GM18502 (cell line): ENCODE data around the gene PIEZO1.
A peak's percentile ranks its signal among the peaks of the same experiment; 100 is the strongest.

Experiments used
- ATAC-seq: cut with Tn5 transposase; IDR thresholded peaks from one replicate; pipeline ENCODE4 v1.9.1; 2021; ENCODE audit warnings: mild to moderate bottlenecking; ENCODE audit not compliant: unreplicated experiment, poor library complexity

Gene PIEZO1

GRCh38 chr16:88706965-88707826 is 77.8 kb downstream of the PIEZO1 start:
- no peak for ATAC-seq

GRCh38 chr16:88706229-88706964 is 78.6 kb downstream of the PIEZO1 start, which contains the start of the genes CTU2 and RNF166:
Gene CTU2, plus strand, starts transcription at chr16:88706503. Its CDS starts 28 bp downstream, at chr16:88706531.
Gene RNF166, minus strand, starts transcription at chr16:88706408. Its CDS starts 83 bp downstream, at chr16:88706325.
- ATAC-seq, result peak; percentile 69

- ATAC-seq, result peak; percentile 9
Observed at GRCh38 chr16:88705801-88706228, 79.2 kb downstream of the PIEZO1 start.

- no peak for ATAC-seq
Observed at GRCh38 chr16:88705076-88705684, 79.8 kb downstream of the PIEZO1 start.

GRCh38 chr16:88703486-88704309 is 81.3 kb downstream of the PIEZO1 start:
- no peak for ATAC-seq

- ATAC-seq, result no peak
Observed at GRCh38 chr16:88702371-88703210, 82.4 kb downstream of the PIEZO1 start.

GRCh38 chr16:88701581-88702370 is 83.2 kb downstream of the PIEZO1 start:
- ATAC-seq, result no peak

GRCh38 chr16:88700636-88701482 is 84.2 kb downstream of the PIEZO1 start:
- ATAC-seq, result peak; percentile 67

- ATAC-seq, result no peak
Observed at GRCh38 chr16:88700322-88700635, 84.7 kb downstream of the PIEZO1 start.

- no peak for ATAC-seq
Observed at GRCh38 chr16:88699180-88699579, 85.8 kb downstream of the PIEZO1 start.

GRCh38 chr16:88698646-88699045 is 86.4 kb downstream of the PIEZO1 start:
- ATAC-seq, result no peak

GRCh38 chr16:88697831-88698615 is 87.0 kb downstream of the PIEZO1 start:
- no peak for ATAC-seq

- ATAC-seq, result no peak
Observed at GRCh38 chr16:88697116-88697830, 87.7 kb downstream of the PIEZO1 start.

- no peak for ATAC-seq
Observed at GRCh38 chr16:88696441-88696840, 88.6 kb downstream of the PIEZO1 start.

GRCh38 chr16:88695753-88696152 is 89.3 kb downstream of the PIEZO1 start:
- ATAC-seq, result no peak

- no peak for ATAC-seq
Observed at GRCh38 chr16:88695218-88695617, 89.8 kb downstream of the PIEZO1 start.
